CD4-positive, alpha-beta T cell treated with Interleukin-12 subunit alpha and Interleukin-12 subunit beta, for 1 hour (primary cell): ENCODE measurements around the gene GRIK4.
"Not testable (repeated sequence)": the region's sequence is repeated elsewhere in the genome, so short reads cannot be mapped to it uniquely, and the experiment has no call there.

Experiments
- DNase-seq: peaks from one replicate; pipeline ENCODE4 v3.0.0-alpha.2; 2020

The GRIK4 gene

GRCh38 chr11:120756931-120757330 lies 245.4 kb downstream of the GRIK4 start:
- no peak for DNase-seq

- no peak for DNase-seq
Observed at GRCh38 chr11:120759046-120759445, 247.5 kb downstream of the GRIK4 start.

DNA sequence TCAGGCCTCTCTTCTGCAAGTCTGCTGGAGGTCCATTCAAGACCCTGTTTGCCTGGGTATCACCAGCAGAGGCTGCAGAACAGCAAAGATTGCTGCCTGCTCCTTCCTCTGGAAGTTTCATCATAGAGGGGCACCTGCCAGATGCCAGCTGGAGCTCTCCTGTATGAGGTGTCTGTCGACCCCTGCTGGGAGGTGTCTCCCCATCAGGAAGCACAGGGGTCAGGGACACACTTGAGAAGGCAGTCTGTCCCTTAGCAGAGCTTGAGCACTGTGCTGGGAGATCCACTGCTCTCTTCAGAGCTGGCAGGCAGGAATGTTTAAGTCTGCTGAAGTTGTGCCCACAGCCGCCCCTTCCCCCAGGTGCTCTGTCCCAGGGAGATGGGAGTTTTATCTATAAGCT lies 254.2 kb downstream of the GRIK4 start:
- not testable (repeated sequence) for DNase-seq

GRCh38 chr11:120766318-120766717 lies 254.8 kb downstream of the GRIK4 start:
- DNase-seq = no peak

DNA sequence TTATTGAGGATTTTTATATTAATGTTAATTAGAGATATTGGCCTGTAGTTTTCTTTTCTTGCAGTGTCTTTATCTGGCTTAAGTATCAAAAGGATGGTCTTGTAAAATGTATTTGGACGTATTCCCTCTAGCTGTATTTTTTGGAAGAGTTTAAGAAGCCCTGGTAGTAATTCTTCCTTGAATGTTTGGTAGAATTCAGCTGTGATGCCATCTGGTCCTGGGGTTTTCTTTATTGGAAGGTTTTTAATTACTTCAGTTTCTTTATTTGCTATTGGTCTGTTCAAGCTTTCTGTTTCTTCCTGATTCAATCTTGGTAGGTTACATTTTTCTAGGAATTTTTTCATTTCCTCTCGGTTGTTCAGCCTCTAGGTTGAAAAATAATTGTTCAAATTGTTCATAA lies 257.4 kb downstream of the GRIK4 start:
- DNase-seq = no peak

DNA sequence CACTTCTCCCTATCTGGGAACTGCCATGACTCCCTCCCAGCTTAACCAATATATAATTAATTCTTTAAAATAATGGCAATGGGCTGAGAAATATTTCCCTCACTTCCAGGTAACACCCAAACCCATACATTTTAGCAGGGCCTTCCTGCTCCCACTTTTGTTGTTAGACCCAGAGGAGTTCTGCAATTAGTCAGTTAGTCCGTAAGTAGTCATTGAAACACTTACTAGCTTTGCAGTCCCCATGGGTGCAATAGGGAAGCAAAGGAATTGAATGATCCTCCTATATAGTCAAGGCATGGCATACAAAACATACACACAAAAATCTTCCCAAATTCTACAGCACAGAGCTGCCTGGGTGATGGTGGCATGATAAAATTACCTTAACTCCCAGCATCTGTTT lies 258.4 kb downstream of the GRIK4 start:
- no peak for DNase-seq

- no peak for DNase-seq
Observed at GRCh38 chr11:120771551-120772060, 260.1 kb downstream of the GRIK4 start.

DNA sequence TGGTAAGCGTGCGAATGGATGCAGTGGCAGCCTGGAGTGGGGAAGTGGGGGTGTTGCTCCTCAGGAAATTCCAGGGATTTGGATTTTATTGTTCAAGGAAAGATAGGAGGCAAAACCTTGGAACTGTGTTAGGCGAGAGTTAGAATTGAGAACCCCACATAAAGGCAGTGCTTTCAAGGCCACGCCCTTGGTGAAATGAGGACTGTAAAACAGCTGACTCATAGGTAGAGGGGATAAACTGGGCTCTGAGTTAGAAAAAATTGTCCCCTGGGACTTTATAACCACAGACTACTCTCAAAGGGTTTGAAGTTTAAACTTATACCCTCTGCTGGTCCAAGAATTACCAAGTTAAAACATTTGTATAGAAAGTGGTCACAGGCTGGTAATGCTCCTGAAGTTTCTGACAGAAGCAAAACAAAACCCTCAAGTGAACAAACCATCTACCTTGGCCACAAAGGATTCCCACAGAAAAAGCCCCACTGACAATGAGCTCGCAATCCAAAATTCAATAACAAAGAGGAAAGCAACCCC lies 262.0 kb downstream of the GRIK4 start:
- no peak for DNase-seq

DNA sequence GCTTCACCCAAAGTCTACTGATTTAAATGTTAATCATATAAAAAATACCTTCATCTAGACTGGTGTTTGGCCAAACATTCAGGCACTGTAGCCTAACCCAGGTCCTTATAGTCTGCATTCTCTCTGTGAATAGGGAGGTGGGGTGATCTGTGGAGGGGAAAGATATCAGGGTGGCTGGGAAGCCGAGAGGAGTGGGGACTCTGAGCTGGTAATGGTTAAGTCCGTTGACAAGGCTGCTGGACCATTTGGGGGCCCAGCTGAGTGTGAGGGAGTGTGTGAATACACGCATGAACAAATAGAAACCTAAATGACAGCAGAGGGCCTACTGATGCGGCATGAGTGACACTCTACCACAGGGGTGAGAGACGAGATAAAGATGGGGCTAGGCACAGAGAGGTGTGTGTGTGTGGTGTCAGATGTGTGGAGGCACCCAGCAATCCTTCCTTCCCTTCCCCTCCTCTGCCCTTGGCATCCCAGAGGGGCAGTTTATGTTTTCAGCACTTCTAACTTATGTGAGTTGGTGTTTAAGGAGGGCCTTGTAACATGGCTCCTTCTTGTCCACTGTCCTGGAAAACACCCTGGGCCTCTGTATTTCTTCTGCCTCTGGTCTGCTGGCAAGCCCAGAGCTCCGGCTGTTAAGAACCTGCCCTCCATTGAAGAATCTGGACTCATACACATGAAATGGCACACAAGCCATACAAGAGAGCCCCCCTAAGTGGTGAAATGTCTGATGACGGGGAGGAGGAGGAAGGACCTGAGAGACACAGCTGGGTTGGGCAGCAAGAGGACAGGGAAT lies 263.2 kb downstream of the GRIK4 start:
- DNase-seq = no peak

DNA sequence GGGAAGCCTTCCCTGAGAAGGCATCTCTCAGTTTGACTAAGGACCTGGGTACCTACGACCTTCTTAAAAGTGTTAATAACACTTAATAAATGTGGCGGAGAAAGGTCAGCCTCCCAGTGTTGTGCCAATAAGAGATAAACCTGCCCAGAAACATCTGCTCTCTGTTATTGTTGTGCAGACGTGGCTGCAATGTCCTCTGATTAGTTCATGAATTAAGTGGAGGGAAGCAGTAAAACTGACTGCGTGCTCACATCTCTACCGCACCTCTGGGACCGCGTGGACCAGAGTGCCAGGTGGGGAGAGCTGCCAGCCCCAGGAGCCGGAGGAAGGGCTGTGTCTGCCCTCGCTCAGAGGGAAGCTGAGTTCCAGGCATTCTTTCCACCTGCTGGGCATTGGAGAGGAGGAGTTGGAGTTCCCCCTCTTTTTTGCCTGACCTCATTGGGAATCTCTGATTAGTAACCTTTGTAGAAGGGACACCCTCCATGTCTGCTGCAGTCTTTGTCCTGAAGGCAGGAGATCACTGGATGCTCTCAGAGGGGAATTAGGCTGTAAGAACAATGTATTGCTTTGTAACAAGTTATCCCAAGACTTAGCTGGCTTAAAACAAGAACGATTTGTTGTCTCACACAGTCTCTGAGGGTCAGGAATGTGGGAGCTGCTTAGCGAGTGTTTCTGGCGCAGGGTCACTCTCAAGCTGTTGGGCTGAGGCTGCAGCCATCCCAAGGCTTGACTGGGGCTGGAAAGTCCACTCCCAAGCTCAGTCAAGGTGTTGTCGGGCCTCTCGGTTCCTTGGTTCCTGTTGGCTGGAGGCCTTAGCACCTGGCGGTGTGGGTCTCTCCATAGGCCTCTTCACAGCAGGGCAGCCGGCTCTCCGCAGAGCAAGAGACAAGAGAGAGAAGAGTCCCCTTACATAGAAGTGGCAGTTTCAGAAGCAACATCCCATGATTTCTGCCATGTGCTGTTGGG lies 264.7 kb downstream of the GRIK4 start:
- no peak for DNase-seq

GRCh38 chr11:120778685-120779490 lies 267.3 kb downstream of the GRIK4 start:
- no peak for DNase-seq

DNA sequence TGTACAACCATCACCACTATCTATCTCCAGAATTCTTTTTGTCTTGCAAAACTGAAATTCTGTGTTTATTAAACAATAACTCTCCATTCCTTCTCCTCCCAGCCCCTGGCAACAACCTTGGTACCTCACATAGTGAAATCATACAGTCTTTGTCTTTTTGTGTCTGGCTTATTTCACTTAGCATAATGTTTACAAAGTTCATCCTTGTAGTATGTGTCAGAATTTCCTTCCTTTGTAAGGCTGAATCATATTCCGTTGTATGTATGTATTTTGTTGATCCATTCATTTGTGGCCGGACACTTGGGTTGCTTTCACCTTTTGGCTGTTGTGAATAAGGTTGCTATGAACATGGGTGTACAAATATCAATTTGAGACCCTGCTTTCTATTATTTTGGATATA lies 268.7 kb downstream of the GRIK4 start:
- no peak for DNase-seq

DNA sequence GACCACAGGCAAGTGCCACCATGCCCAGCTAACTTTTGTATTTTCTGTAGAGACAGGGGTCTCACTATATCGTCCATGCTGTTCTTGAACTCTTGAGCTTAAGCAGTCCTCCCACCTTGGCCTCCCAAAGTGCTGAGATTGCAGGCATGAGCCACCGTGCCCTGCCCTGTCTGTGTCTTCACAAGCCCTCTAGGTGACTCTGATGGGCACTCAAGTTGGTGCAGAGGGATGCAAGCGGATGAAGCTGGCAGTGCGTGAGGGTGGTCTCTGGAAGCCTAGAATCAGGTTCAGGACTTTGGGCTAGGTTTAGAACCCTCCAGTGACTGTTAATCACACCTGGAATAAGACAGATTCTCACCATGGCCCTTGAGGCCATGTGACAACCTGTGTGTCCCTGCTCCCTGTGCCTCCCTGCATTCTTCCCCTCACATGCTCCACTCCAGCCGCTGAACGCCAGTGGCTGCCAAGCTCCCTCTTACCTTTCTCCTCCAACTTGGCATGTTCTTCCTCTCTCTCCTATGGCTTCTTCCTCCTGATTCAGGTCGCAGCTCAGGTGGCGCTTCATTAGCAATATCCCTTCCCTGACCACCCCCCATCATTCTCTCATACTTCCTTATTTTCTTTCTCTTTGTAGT lies 270.1 kb downstream of the GRIK4 start:
- no peak for DNase-seq

DNA sequence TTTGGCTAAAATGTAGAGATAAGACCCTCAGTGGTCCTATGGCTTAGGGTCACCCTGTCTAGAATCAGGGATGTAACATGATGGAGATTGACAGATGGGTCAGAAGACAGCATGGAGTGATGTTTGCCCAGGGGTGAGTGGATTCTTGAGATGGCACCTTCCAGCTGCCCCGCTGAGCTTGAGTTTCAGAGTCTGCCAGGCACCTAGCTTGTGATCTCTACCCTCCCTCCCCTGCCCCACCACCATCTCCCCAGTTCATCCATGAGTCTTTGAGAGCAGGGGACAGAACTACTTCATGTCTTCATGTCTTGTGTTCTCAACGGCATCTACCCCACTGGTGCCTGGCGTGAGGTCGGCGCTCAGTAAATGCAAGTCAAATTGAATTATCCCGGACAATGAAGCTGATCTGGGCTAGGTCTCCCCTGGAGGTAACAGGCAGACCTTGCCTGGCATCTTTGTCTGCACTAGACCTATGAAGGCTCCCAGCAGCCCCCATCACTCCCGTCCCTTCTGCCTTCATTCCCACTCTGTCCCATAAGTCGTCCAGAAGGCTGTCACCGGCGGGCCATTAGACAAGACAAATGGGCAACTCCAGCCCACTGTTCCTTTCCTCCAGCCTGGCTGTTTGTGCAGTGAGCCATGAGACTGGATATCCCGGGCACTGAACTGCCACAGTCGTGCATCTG lies 273.2 kb downstream of the GRIK4 start:
- DNase-seq = no peak

GRCh38 chr11:120785576-120785975 lies 274.0 kb downstream of the GRIK4 start:
- no peak for DNase-seq

DNA sequence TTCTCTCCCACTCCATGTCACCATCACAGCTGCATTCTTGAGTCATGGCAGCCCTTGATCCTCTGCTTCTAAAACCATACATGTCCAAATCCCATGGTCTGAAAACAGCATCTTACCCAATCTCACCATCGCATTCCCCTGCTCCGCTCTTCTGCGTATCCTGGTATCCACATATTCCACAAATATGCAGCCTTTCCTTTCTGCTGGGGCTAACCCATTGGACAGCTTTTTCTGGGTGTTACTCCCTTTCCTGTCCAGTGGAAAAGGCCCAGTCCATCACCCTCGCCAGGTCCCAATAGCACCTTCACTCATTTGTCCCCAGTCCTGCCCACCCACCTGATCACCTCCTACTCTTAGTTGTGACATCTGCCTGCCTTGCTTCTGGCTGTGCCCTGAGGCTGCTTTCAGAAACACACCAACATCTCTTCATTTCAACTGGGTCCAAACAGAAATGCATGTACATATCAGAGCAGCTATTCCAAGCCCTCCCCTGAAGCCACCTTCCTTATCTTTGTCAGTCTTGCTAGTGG lies 274.7 kb downstream of the GRIK4 start:
- no peak for DNase-seq

DNA sequence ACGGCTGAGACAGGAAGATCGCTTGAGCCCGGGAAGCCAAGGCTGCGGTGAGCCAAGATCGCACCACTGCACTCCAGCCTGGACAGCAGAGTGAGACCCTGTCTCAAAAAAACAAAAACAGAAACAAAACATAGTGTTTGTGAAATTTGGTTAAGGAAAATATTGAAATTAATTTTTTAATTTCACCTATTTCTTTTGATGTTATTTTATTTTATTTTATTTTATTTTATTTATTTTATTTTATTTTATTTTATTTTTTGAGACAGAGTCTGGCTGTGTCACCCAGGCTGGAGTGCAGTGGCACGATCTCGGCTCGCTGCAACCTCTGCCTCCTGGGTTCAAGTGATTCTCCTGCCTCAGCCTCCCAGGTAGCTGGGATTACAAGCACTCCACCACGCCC lies 275.7 kb downstream of the GRIK4 start:
- DNase-seq = not testable (repeated sequence)

DNA sequence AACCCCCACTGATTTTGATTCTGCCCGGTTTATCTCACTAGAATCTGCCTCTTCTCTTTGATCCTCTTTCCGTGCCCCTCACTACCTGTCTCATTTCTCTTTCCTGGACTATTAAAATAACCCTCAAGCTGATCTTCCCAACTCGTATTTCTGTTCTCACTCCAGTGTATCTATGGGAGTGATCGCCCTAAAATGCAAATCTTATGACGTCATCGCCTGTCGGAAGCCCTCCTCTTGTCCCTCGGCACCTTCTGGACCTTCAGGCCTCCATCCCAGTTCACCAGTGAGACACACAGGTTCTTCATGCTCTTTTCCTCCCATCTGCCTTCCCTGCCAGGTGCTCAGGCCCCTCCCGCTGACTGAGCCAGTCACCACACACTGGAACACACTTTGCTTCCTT lies 277.8 kb downstream of the GRIK4 start:
- no peak for DNase-seq

DNA sequence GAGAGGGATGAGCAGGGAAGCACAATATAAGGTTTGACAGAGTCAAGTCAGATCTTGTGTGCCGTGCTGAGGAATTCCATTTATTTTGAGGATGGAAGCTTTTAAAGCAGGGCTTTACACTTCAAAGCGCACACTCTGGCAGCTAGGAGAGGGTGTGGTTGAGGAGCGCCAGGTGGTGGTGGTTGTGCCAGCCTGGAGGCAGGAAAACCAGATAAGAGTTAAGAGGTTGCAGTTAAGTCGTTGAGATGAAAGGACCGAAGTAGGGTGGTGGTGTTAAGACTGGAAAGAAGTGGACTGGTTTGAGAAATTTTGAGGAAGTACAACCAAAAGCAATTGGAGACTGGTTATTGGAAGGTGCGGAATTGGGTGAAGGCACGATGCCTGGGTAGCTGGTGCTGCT lies 280.8 kb downstream of the GRIK4 start:
- DNase-seq = no peak

GRCh38 chr11:120793150-120793549 lies 281.6 kb downstream of the GRIK4 start:
- no peak for DNase-seq

DNA sequence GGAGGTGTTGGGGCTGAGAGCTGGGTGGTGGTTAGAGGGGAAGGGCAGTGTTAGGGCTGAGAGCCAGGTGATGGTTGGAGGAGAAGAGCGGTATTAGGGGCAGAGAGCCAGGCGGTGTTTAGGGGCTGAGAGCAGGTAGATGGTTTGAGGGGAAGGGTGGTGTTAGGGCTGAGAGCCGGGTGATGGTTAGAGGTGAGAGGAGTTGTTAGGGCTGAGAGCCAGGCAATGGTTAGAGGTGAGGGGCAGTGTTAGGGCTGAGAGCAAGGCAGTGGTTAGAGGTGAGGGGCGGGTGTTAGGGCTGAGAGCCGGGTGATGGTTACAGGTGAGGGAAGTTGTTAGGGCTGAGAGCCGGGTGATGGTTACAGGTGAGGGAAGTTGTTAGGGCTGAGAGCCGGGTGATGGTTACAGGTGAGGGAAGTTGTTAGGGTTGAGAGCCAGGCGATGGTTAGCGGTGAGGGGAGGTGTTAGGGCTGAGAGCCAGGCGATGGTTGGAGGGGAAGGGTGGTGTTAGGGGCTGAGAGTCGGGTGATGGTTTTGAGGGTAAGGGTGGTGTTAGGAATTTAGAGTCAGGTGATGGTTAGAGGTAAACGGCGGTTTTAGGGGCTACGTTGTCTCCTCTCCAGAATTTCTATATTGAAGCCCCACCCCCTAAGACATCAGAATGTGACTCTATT lies 282.4 kb downstream of the GRIK4 start:
- DNase-seq = no peak
